ENCODE measurements around the gene SMARCC1. TPM values are rescaled to one million over a fixed set of nuclear protein-coding genes. Genes with fewer than 3 reads are reported as not detected.
"Not testable (repeated sequence)": the region's sequence is repeated elsewhere in the genome, so short reads cannot be mapped to it uniquely, and the experiment has no call there.

The SMARCC1 gene
- total RNA-seq, 1 donor from 2014 or later, result 46.2 TPM

GRCh38 chr3:47772047-47772446 lies 9.6 kb downstream of the SMARCC1 start:
- DNase-seq (ENCODE audit: low spot score), result no peak

GRCh38 chr3:47766186-47766585 lies 15.5 kb downstream of the SMARCC1 start:
- DNase-seq (ENCODE audit: low spot score), result no peak

- DNase-seq (ENCODE audit: low spot score), result no peak
Observed at GRCh38 chr3:47762233-47762632, 19.5 kb downstream of the SMARCC1 start.

GRCh38 chr3:47761046-47761445 lies 20.6 kb downstream of the SMARCC1 start:
- DNase-seq (ENCODE audit: low spot score), result no peak

- not testable (repeated sequence) for DNase-seq (ENCODE audit: low spot score)
Observed at GRCh38 chr3:47760207-47760606, 21.5 kb downstream of the SMARCC1 start.

GRCh38 chr3:47758261-47759025 lies 23.2 kb downstream of the SMARCC1 start:
- DNase-seq (ENCODE audit: low spot score), result no peak

GRCh38 chr3:47752716-47753115 lies 29.0 kb downstream of the SMARCC1 start:
- DNase-seq (ENCODE audit: low spot score), result no peak

- DNase-seq (ENCODE audit: low spot score), result not testable (repeated sequence)
Observed at GRCh38 chr3:47750811-47751354, 30.8 kb downstream of the SMARCC1 start.

- DNase-seq (ENCODE audit: low spot score), result no peak
Observed at GRCh38 chr3:47747558-47747957, 34.1 kb downstream of the SMARCC1 start.

GRCh38 chr3:47746264-47746663 lies 35.4 kb downstream of the SMARCC1 start:
- DNase-seq (ENCODE audit: low spot score), result no peak

GRCh38 chr3:47743855-47744254 lies 37.8 kb downstream of the SMARCC1 start:
- no peak for DNase-seq (ENCODE audit: low spot score)

GRCh38 chr3:47743352-47743751 lies 38.3 kb downstream of the SMARCC1 start:
- DNase-seq (ENCODE audit: low spot score), result not testable (repeated sequence)

GRCh38 chr3:47741925-47742324 lies 39.8 kb downstream of the SMARCC1 start:
- no peak for DNase-seq (ENCODE audit: low spot score)

- no peak for DNase-seq (ENCODE audit: low spot score)
Observed at GRCh38 chr3:47732143-47732542, 49.5 kb downstream of the SMARCC1 start.

- DNase-seq (ENCODE audit: low spot score), result no peak
Observed at GRCh38 chr3:47731061-47731460, 50.6 kb downstream of the SMARCC1 start.

- DNase-seq (ENCODE audit: low spot score), result no peak
Observed at GRCh38 chr3:47722859-47723258, 58.8 kb downstream of the SMARCC1 start.

GRCh38 chr3:47717448-47717847 lies 64.2 kb downstream of the SMARCC1 start:
- DNase-seq (ENCODE audit: low spot score), result not testable (repeated sequence)

- DNase-seq (ENCODE audit: low spot score), result no peak
Observed at GRCh38 chr3:47716656-47717055, 65.0 kb downstream of the SMARCC1 start.

- DNase-seq (ENCODE audit: low spot score), result no peak
Observed at GRCh38 chr3:47715928-47716327, 65.8 kb downstream of the SMARCC1 start.

- DNase-seq (ENCODE audit: low spot score), result no peak
Observed at GRCh38 chr3:47714606-47715005, 67.1 kb downstream of the SMARCC1 start.

GRCh38 chr3:47713655-47714054 lies 68.0 kb downstream of the SMARCC1 start:
- DNase-seq (ENCODE audit: low spot score), result no peak

- no peak for DNase-seq (ENCODE audit: low spot score)
Observed at GRCh38 chr3:47712398-47712797, 69.3 kb downstream of the SMARCC1 start.

- no peak for DNase-seq (ENCODE audit: low spot score)
Observed at GRCh38 chr3:47711596-47711995, 70.1 kb downstream of the SMARCC1 start.

All from umbilical cord (tissue), 2 donors.